GM10266 (cell line): Measurements from ENCODE around the gene EFCAB13.
"Not testable (repeated sequence)": the region's sequence is repeated elsewhere in the genome, so short reads cannot be mapped to it uniquely, and the experiment has no call there.

Source experiments
- DNase-seq: peaks from one replicate; pipeline ENCODE4 v3.0.0; 2012; ENCODE audit errors: extremely low spot score
- CTCF ChIP-seq: IDR thresholded peaks from 2 replicates; pipeline ENCODE4 v1.5.1; 2012; ENCODE audit warnings: mild to moderate bottlenecking, low read depth; ENCODE audit not compliant: control insufficient read depth, insufficient read depth; ENCODE audit errors: missing control alignments

Gene EFCAB13

GRCh38 chr17:47404006-47404405, 80.3 kb downstream of the EFCAB13 start:
- TF ChIP-seq CTCF = no peak
- DNase-seq = no peak

- TF ChIP-seq CTCF = no peak
- no peak for DNase-seq
Observed at GRCh38 chr17:47404875-47405274, 81.1 kb downstream of the EFCAB13 start.

- no peak for TF ChIP-seq CTCF
- DNase-seq = no peak
Observed at GRCh38 chr17:47413872-47414271, 90.1 kb downstream of the EFCAB13 start.

- no peak for DNase-seq
- no peak for TF ChIP-seq CTCF
Observed at GRCh38 chr17:47414612-47415011, 90.9 kb downstream of the EFCAB13 start.

- DNase-seq = peak; percentile 49
Observed at GRCh38 chr17:47423406-47424295, 99.9 kb downstream of the EFCAB13 start.

GRCh38 chr17:47425233-47425632, 101.5 kb downstream of the EFCAB13 start:
- DNase-seq = not testable (repeated sequence)

More at GRCh38 chr17:47423406-47424295, 99.9 kb downstream of the EFCAB13 start:
- no peak for TF ChIP-seq CTCF

GRCh38 chr17:47425887-47426635, 102.3 kb downstream of the EFCAB13 start:
- DNase-seq = not testable (repeated sequence)

GRCh38 chr17:47427985-47428384, 104.2 kb downstream of the EFCAB13 start:
- DNase-seq = no peak
- TF ChIP-seq CTCF = no peak

GRCh38 chr17:47432240-47432639, 108.5 kb downstream of the EFCAB13 start:
- not testable (repeated sequence) for DNase-seq
